Measurements from ENCODE around the gene PRAMEF5.
A peak's percentile ranks its signal among the peaks of the same experiment; 100 is the strongest.
"Not testable (repeated sequence)": the region's sequence is repeated elsewhere in the genome, so short reads cannot be mapped to it uniquely, and the experiment has no call there.

The PRAMEF5 gene

DNA sequence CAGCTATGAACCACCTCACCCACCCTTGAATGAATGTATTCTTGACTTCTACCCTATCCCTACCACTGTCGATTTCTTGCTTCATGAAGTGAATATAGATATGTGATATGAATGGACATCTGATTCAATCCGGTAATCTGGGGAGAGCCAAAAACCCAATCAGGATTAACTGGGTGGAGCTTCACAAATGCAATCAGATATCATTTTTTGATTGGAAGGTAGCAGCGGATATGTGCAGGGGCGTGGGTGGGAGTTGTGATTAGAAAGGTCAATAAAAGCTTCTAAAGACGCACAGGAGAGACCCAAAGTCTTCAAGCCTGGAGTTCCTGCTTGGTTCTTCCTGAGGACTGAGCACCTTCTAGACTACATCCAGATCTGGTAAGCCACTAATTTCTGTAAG, at the start of gene PRAMEF5:
PRAMEF5 (plus strand) TSS at position 301 of the 400 bp plus-strand sequence. CDS start 5,071 bp downstream, outside the sequence.
- DNase-seq (ENCODE audit: low spot score): not testable (repeated sequence)

DNA sequence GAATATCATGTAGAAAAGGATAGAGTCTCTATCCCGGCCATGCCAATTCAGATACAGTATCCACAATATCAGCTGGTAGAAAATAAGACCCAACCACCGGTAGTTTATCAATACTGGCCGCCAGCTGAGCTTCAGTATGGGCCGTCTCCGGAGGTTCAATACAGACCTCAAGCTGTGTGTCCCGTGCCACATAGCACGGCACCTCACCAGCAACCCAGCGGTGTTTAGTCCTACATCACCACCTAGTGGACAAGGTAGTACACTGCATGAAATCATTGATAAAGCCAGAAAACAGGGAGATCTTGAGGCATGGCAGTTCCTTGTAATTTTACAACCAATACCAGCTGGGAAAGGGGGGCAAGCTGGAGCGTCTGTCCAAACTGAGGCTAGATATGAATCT, 45.3 kb upstream of the PRAMEF5 start:
- DNase-seq (ENCODE audit: low spot score): not testable (repeated sequence)

DNA sequence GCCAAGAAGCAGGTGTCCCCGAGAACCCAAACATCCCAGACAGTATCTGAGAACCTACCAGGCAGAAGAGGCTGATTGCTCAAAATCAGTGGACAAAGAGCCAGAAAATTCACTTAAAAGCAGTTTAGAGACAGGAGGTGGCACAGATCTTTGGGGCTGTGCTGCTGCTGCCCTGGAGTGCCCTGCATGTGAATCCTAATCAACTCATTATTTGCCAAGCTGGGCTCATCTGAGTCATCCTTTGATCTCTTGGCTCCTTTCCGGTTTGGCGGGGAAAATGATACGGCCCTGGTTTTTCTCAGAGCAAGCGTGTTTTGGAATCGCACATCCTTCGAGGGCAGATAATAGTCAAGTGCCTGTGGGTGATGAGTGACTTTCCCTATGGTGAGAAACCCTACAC, 37.4 kb upstream of the PRAMEF5 start:
- DNase-seq (ENCODE audit: low spot score): not testable (repeated sequence)

DNA sequence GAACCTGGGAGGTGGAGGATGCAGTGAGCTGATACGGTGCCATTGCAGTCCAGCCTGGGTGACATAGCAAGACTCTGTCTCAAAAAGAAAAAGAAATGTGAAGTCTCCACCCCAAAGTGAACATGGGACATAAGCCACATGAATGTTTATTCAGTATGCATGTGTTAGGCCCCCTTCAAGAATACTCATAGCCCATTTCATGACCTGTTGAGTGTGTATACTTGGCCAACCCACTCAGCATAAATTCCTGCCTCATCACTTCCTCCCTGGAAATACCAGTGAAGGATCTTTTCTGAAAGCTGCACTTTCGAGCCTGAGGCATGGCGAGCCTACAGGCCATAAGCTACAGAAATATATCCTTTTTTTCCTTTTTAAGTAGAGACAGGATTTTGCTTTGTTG, 34.8 kb upstream of the PRAMEF5 start:
- DNase-seq (ENCODE audit: low spot score): not testable (repeated sequence)

DNA sequence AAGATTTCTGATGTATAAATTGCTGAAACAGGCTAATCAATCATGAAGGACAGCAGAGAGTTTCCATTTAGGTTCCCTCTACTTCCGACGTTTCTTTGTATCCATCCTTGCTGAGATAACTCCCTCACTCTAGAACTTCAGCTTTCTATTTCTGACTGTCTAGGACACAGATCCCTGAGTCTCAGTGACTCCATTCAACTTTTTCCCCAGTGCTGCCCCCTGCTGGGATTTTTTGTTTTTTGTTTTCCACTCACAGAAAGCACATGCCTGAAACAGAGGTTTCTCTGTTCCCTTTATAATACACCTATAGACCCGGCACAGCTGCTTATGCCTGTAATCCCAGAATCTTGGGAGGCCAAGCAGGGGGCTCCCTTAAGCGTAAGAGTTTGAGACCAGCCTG, 31.2 kb upstream of the PRAMEF5 start:
- not testable (repeated sequence) for DNase-seq (ENCODE audit: low spot score)

DNA sequence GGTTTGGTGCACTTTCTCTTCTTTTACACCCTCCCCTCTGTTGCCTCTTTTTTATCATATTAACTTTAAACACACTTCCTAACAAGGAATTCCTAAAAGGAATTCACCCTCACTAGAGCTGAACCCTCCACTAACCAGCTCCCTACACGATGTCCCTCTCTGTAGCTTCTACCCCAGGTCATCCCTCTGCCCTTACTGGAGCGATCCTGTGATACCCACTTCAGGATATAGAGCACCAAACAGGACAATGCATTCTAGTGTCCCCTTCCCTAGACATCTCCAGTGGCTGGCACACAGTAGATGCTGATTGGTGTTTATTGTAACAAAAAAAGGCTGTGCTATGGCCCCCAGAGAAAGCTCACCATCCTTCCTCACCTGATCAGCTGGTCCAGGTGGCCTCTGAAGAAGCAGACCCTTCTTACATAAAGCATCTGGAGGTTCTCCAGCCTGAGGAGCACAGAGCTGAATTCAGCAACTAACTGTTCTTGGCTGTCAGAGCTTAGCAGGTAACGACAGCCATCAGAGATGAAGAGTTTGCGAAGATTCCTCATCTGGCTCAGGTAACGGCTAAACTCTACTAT, 29.4 kb upstream of the PRAMEF5 start:
- DNase-seq (ENCODE audit: low spot score): no peak

DNA sequence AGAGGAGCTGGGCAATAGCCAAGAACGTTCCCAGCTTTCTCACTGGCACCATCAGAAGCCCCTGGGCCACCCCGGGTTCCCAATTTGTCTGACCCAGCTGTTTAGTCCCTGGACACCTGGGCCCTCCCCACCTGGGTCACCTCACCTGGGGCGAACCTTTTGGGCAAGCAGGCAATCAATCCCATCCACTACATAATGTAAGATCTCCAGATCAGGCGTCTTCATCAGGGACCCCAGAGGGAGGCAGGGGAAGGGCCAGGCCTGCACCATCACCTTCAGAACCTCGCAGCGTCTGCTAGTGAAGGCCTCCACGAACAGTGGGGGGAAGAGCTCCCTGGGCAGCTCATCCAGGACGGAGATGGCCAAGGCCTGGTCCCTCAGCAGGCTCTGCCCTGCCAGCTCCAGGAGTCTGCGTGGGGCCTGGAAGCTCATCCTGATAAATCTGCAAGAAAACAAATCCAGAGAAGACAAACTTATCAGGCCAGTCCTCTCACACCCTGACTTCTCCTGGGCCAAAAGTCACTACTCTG, 28.3 kb upstream of the PRAMEF5 start, which contains the start of gene PRAMEF18:
PRAMEF18 (minus strand) TSS at position 480 of the 530 bp plus-strand sequence; CDS start at position 432, 48 bp downstream.
- DNase-seq (ENCODE audit: low spot score): not testable (repeated sequence)

DNA sequence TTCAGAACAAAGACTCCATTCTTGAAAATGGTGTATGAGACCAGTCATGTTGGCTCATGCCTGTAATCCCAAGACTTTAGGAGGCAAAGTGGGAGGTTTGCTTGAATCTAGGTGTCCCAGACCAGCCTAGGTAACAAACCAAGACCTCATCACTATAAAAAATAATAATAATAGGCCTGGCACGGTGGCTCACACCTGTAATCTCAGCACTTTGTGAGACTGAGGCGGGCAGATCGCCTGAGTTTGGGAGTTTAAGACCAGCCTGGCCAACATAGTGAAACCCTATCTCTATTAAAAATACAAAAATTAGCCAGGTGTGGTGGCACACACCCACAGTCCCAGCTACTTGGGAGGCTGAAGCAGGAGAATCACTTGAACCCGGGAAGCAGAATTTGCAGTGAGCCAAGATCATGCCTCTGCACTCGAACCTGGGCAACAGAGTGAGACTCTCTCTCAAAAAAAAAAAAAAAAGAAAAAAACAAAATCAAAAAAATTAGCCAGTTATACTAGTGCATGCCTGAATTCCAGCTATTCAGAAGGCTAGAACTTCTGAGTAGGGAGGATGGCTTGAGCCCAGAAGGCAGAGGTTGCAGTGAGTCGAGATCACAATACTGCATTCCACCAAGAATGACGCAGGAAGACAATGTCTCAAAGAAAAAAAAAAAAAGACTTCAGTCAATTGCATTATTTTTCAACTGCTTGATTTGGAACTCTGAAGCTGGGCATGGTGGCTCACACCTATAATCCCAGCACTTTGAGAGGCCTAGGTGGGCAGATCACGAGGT, 26.5 kb upstream of the PRAMEF5 start:
- DNase-seq (ENCODE audit: low spot score): not testable (repeated sequence)

DNA sequence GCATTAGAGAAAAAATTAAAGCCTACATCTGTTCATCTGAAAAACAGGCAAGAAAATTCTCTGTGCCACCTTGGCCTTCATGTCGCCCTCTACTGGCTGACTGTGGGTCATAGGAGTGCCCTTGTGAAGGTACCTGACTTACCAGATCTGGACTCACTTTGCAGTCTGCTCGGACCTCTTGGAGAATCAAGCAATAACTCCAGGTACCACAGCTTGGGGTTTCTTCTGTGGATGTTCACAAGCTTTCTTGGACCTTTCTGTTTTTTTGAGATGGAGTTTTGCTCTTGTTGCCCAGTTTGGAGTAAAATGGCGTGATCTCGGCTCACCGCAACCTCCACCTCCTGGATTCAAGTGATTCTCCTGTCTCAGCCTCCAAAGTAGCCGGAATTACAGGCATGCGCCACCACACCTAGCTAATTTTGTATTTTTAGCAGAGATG, 25.6 kb upstream of the PRAMEF5 start:
- peak; percentile 13 for DNase-seq (ENCODE audit: low spot score)

DNA sequence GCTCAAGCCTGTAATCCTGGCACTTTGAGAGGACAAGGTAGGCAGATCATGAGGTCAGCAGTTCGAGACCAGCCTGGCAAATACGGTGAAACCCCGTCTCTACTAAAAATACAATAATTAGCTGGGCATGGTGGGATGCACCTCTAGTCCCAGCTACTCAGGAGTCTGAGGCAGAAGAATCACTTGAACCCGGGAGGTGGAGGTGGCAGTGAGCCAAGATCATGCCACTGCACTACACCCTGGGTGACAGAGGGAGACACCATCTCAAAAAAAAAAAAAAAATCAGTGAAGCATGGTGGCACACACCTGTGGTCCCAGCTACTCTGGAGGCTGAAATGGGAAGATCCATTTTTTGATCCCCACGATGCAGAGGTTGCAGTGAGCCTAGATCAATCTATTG, 23.9 kb upstream of the PRAMEF5 start:
- not testable (repeated sequence) for DNase-seq (ENCODE audit: low spot score)

DNA sequence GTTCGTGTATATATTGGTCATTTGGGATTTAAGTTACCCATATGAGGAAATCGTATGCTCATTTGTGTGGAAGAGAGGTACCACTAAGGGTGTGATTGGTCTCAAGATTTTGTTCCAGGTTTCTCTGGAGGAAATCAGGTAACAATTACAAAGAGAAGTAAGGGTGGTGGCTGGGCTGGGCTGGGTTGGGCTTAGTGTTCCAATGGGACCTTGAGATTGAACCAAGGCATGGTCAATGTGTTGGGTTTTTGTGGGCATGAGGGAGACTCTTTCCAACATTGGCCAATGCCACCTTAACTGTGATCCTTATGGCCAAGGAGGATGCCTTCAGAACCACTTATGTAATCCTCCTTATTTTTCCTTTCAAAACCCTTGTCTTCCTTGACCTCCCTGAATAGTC, 23.4 kb upstream of the PRAMEF5 start:
- DNase-seq (ENCODE audit: low spot score): not testable (repeated sequence)

DNA sequence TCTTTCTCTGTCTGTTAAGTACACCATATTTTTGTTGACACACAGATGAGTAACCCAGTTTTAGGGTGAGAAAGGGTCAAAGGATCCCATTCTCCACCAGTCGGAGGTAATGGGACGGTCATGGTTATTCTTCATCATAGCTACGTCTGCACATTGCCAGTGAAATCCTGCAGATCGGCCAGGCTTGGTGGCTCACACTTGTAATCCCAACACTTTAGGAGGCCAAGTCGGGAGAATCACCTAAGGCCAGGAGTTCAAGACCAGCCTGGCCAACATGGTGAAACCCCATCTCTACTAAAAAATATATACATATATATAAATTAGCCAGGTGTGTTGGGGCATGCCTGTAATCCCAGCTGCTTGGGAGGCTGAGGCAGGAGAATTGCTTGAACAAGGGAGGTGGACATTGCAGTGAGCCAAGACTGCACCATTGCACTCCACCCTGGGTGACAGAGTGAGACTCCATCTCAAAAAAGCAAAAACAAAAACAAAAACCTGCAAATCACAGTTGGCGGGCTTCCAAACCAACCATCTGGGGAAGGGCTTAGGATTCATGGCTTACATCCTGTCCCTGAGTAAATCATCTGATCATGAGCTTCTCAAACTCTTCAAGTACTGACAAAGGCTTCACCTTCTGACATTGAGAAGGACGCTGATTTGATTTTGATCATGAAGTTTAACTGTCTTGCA, 22.8 kb upstream of the PRAMEF5 start:
- DNase-seq (ENCODE audit: low spot score): not testable (repeated sequence)

DNA sequence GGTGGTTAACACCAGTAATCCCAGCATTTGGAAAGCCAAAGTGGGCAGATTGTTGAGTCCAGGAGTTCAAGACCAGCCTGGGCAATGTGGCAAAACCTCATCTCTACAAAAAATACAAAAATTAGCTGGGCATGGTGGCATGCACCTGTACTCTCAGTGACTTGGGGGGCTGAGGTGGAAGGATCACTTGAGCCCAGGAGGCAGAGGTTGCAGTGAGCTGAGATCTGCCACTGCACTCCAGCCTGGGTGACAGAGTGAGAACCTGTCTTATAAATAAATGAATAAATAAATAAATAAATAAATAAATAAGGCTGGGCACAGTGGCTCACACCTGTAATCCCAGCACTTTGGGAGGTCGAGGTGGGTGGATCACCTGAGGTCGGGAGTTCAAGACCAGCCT, 21.9 kb upstream of the PRAMEF5 start:
- DNase-seq (ENCODE audit: low spot score): not testable (repeated sequence)

DNA sequence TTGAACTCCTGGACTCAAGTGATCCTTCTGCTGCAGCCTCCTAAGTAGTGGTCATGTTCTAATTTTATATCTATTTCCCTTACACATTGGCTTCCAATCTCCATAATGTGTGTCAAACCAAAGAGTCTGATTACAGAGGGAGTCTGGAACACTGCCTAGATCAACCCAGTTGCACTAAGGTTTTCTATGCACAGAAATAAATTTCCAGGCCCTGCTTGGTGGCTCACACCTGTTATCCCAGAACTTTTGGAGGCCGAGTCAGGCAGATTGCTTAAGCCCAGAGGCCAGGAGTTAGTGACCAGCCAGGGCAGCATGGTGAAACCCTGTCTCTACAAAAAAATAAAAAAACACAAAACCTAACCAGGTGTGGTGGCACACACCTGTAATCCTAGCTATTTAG, 19.9 kb upstream of the PRAMEF5 start:
- not testable (repeated sequence) for DNase-seq (ENCODE audit: low spot score)

DNA sequence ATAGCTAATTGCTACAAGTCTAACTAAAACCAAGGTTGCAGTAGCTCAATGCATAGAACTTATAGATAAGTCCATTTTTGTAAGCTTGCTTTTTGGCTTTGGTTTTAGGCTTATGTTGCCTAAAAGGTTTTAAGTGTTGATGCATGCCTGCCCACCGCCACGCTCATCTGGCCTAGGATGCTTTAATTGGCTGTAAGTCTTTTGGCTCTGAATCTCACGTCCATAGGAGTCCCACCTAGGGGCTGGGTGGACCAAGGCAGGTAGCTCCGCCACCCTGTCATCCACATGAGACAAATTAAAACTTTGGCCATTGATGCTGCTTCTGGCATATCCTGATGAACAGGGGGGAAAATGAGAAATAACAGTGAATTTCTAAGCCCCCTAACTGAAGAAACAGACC, 16.4 kb upstream of the PRAMEF5 start:
- not testable (repeated sequence) for DNase-seq (ENCODE audit: low spot score)

DNA sequence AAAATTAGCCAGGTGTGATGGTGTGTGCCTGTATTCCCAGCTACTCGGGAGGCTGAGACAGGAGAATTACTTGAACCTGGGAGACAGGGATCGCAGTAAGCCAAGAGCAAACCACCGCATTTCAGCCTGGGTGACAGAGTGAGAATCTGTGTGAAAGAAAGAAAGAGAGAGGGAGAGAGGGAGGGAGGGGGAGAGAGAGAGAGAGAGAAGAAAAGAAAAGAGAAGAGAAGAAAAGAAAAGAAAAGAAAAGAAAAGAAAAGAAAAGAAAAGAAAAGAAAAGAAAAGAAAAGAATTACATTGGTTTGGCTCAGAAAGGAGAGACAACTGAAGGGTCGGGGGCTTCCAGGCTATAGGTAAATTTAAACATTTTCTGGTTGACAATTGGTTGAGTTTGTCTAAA, 14.4 kb upstream of the PRAMEF5 start:
- DNase-seq (ENCODE audit: low spot score): not testable (repeated sequence)

DNA sequence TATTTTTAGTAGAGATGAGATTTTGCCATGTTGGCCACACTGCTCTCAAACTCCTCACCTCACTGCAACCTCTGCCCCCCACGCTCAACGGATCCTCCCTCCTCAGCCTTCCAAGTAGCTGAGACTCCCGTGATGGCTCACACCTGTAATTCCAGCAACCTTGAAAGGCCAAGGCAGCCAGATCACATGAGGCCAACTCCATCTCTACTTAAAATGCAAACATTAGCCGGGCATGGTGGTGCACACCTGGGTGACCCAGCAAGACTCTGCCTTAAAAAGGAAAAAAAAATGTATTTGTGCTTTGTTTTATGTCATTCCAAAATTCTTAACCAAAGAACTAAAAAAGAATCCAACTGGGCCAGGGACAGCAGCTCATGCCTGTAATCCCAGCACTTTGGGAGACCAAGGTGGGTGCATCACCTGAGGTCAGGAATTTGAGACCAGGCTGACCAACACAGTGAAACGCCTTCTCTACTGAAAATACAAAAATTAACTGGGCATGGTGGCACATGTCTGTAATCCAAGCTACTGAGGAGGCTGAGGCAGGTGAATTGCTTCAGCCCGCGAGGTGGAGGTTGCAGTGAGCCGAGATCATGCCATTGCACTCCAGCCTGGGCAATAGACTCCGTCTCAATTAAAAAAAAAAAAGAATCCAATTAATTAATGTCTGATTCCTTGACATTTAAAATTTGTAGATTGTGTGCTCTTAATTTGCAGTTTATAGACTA, 10.3 kb upstream of the PRAMEF5 start:
- DNase-seq (ENCODE audit: low spot score): not testable (repeated sequence)

DNA sequence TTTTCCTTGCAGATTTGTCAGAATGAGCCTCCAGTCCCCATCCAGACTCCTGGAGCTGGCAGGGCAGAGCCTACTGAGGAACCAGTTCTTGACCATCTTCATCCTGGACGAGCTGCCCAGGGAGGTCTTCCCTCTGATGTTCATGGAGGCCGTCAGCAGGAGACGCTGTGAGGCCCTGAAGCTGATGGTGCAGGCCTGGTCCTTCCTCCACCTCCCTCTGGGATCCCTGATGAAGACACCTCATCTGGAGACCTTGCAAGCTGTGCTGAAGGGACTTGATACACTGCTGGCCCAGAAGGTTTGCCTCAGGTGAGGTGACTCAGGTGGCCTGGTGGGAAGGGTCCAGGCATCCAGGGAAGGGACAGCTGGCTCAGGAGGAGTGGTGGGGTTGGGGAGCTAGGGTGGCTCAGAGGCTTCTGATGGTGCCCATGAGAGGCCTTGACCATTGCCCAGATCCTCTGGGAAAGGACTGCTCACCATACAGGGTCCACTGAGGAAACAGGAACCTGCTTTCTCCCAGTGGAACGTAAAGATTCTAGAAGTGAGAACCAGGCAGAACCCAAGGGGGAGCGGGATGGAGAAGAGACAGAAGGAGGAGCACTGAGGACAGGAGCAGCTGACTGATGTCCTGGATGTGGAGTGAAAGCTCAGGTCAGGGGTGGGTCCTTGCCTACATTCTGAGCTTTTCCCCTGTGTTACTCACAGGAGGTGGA, 8.0 kb upstream of the PRAMEF5 start:
- not testable (repeated sequence) for DNase-seq (ENCODE audit: low spot score)

DNA sequence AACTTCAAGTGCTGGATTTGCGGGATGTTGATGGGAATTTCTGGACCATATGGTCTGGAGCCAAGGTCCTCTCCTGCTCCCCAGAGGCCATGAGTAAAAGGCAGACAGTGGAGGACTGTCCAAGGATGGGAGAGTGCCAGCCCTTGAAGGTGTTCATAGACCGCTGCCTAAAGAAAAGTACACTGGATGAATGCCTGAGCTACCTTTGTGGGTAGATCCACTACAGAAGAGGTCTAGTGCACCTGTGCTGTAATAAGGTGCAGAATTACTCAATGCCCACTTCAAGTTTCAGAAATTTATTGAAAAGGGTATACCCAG, 7.5 kb upstream of the PRAMEF5 start:
- not testable (repeated sequence) for DNase-seq (ENCODE audit: low spot score)

DNA sequence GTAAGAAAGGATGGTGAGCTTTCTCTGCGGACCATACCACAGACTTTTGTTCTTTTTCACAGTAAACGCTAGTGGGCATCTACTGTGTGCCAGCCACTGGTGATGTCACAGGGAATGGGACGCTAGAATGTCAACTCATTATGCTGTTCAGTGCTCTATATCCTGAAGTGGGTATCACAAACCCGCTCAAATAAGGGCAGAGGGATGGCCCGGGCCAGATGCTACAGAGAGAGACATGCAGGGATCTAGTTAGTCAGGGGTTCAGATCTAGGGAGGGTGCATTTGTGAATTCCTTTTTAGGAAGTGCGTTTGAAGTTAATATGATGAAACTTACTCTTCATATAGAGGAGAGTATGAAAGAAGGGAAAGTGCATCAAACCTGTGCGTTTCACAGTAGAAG, 6.9 kb upstream of the PRAMEF5 start:
- DNase-seq (ENCODE audit: low spot score): not testable (repeated sequence)

DNA sequence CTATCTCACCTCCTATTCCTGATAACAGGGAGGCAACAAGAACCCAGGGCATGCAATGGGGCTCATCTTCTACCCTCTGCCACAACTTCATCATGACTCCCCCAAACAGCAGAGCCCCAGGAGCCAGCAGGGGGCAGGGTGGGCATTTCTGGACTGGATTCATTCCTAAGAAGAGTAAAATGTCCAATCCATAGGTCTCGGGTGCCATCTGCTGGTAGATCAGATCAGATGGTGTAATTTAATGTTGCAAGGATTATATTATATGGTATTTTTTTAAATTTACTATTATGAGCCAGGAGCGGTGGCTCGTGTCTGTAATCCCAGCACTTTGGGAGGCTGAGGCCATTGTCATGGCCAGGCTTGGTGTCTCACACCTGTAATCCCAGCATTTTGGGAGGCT, 11.1 kb downstream of the PRAMEF5 start:
- DNase-seq (ENCODE audit: low spot score): not testable (repeated sequence)
